NOMO-1 treated with dmso at 0.1 percent for 144 hours (cell line): ENCODE results near the gene DIPK1C.

Experiments
- DNase-seq: peaks from one replicate; lab custom pipeline; 2025; ENCODE audit not compliant: unreplicated experiment; lab: John Stamatoyannopoulos, UW

The DIPK1C gene

GRCh38 chr18:74486119-74486849 lies 29.2 kb upstream of the DIPK1C start:
- no peak for DNase-seq

DNA sequence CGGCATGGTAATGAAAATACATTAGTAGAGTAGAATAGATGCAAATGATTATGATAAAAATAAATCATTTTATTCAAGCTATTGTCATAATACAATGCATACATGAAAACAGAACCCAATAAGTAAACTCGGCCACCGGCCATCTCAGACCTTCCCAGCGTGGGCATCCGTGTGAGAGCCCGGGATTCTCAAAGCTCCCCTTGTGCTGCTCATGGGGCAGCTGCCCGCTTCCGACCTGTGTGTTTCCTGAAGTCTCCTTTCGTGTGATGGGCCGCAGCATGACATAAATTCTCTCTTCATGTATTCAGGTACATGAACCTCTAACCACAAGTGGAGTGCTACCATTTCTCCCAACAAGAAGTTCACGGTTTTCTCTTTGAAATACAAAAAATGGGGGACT lies 25.6 kb upstream of the DIPK1C start:
- DNase-seq: no peak

DNA sequence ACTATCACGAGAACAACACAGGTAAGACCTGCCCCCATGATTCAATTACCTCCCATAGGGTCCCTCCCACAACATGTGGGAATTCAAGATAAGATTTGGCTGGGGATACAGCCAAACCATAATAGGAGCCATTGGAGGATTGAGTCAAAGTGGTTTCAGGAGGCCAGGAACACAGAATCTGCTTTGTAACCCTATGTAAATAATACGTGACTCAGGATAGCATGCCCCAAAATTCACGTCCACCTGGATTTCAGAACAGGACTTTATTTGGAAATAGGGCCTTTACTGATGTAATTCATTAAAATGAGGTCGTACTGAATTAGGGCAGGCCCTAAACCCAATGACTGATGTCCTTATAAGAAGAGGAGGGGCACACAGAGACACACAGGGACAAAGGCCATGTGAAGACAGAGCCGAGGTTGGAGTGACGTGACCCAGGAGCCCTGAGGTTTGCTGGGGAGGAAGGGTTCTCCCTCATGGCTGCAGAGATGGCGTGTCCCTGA lies 23.1 kb upstream of the DIPK1C start:
- DNase-seq: no peak

GRCh38 chr18:74479486-74480148 lies 22.5 kb upstream of the DIPK1C start:
- no peak for DNase-seq

- DNase-seq: peak; percentile 42
These were observed 21.8 kb upstream of the DIPK1C start for GRCh38 chr18:74478880-74479279.

DNA sequence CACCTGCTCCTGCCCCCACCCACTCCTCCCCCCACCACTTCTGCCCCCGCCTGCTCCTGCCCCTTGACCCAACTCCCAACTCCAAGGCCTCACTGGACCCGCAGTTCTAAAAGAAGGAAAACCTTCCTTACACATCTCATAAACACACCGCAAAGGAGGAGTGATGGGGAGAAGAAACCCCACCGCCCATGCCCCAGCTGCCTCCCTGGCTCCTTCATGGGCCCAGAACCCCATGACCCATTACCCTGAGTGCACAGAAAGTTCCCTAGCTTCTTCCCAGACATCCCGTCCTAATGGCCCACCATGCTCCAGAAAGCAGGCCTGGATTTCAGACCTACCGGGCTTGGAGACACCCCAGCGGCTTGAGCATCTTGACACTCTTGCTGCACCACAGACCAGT lies 21.2 kb upstream of the DIPK1C start:
- DNase-seq: no peak

DNA sequence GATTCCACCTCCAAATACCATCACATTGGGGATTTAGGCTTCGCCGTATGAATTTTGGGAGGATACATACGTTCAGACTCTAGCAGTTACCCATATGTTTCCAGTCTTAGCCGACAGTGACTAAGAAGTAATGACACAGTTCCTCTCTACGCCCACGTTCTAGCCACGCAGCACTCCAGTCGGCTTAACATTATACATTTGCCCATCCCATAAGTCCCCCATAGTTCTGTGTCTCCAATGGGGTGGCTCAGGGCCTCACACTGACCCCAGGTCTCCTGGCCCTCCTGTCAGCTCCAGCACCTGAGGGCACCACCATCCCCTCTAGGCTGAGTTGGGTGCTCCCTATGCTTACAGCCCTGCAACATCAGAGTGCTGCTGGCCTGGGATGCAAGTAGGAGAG lies 20.7 kb upstream of the DIPK1C start:
- no peak for DNase-seq

- DNase-seq: no peak
These were observed 19.0 kb upstream of the DIPK1C start for GRCh38 chr18:74476140-74476539.

DNA sequence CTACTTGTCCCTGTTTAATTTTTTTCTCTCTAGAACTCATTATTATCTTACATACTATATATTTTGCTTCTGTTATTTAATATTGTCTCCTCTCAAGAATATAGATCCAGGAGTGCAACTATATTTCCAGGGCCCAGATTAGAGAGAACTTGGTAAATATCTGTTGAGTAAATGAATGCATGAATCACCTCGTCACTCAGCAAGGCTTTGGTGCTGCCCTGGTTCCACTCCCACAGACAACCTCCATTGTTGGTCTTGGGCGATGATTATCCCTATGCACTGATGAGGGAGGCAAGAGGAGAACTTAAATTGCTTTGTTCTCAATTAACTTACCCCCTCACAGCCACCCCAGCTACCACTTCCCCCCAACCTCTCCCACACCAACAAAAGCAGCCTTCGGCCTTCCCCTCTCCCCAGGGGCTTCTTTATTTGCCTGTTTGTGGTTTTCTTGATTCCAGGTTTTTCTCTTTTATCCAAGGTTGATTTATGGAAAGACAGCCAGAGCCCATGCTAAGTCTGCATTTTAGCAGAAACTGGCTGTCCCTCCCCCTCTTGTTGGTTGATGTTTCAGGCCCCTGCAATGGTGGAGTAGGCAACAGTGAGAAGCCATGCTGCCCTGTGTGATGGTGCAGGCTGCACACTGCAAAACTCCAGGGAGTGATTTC lies 17.0 kb upstream of the DIPK1C start:
- DNase-seq: no peak

- DNase-seq: no peak
These were observed 15.2 kb upstream of the DIPK1C start for GRCh38 chr18:74472312-74472711.

DNA sequence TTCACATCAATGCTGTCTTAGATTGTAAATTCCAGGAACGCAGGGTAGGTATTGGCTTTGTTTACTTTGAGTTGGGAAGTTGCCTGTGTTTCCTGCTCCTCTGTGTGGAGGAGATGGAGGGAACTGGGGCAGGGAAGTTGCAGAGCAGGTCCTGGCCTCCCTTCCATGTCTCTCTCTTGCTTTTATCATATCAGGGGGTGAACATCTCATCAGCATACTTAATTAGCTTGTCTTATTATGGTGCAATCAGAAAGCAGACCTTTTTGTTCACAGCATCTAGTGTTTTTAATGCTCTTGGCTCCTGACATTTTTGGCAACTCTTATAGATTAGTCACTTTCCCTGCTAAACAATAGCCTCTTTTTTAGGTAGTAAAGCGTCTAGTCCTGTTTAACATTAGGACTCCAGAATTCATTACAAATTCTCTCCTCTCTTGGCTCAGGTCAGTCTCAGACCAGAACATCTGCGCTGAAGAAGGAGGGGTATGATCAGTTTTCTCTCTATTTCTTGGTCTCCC lies 11.5 kb upstream of the DIPK1C start:
- no peak for DNase-seq

DNA sequence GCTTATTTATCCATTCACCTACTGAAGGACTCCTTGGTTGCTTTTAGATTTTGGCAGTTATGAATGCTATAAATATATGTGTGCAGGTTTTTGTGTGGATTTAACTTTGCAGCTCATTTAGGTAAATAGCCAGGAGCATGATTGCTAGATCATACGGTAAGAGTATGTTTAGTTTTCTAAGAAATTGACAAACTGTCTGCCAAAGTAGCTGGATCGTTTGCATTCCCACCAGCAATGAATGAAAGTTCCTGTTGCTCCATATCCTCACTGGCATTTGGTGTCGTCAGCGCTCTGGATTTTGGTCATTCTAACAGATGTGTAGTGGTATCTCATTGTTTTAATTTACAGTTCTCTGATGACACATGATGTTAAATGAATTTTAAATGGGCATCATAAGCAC lies 8.7 kb upstream of the DIPK1C start:
- DNase-seq: no peak

- no peak for DNase-seq
These were observed 6.9 kb upstream of the DIPK1C start for GRCh38 chr18:74463983-74464382.

GRCh38 chr18:74463254-74463653 lies 6.1 kb upstream of the DIPK1C start:
- DNase-seq: no peak

- no peak for DNase-seq
These were observed 3.7 kb upstream of the DIPK1C start for GRCh38 chr18:74460825-74461224.

GRCh38 chr18:74459889-74460288 lies 2.8 kb upstream of the DIPK1C start:
- no peak for DNase-seq

- DNase-seq: no peak
These were observed 765 bp upstream of the DIPK1C start for GRCh38 chr18:74457725-74458421.

GRCh38 chr18:74456349-74457042 lies 612 bp downstream of the DIPK1C start:
- no peak for DNase-seq

- no peak for DNase-seq
These were observed 1.1 kb downstream of the DIPK1C start for GRCh38 chr18:74456017-74456348.

GRCh38 chr18:74455386-74455785 lies 1.7 kb downstream of the DIPK1C start:
- DNase-seq: no peak

DNA sequence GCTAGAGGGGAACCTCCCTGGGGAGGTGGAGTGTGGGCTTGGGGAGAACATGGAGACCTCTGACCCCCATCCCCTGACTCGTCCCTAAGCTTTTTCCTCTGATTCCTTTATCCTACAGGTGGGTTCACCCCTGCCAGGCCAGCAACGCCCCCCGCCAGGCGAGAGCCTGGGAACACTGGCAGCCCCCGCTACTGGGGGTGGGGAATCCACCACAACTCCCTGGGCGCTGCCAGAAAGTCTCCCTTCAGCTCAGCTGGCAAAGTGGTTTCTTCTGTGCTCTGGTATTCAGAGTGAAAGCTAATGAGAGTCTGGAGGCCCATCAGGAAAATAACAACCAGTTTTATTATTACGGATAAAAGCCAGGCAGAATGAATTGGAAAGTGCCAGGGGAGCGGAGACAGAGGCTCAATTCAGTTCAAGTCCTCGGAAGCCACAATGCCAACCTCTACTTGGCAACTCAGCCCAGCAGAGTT lies 2.8 kb downstream of the DIPK1C start:
- no peak for DNase-seq
